ENCODE measurements around the gene MPZL1. TPM values are rescaled to one million over a fixed set of nuclear protein-coding genes. Genes with fewer than 3 reads are reported as not detected.

The MPZL1 gene
- total RNA-seq, 4 donors from 2014 or later: 37.1 to 52.3 (median 39.9) TPM

- H3K27ac ChIP-seq: no peak overlapping the region
- H3K4me1 ChIP-seq: no peaks in the 10 kb centered on the region
- no peak overlapping the region for H3K4me3 ChIP-seq
- 76% methylated on average over 2 of the region's 2 CpGs for WGBS
- no peaks in the 10 kb centered on the region for H3K9me3 ChIP-seq
- no peaks in the 10 kb centered on the region for H3K27me3 ChIP-seq
- no peak for DNase-seq (ENCODE audit: low spot score in 2 of 2)
- no peaks in the 10 kb centered on the region for H3K36me3 ChIP-seq
- no peak for TF ChIP-seq POLR2AphosphoS5 (IDR thresholded peaks at IDR 0.05)
- no peak for TF ChIP-seq CTCF (IDR thresholded peaks at IDR 0.05)
- no peak for TF ChIP-seq EP300 (IDR thresholded peaks at IDR 0.05)
These were observed 115.5 kb downstream of the MPZL1 start for GRCh38 chr1:167837326-167837725.

GRCh38 chr1:167839009-167839408 lies 117.2 kb downstream of the MPZL1 start:
- no peaks in the 10 kb centered on the region for H3K27me3 ChIP-seq
- H3K4me3 ChIP-seq: no peak overlapping the region
- TF ChIP-seq CTCF (IDR thresholded peaks at IDR 0.05): no peak
- TF ChIP-seq POLR2A (IDR thresholded peaks at IDR 0.05): no peak
- no peak for TF ChIP-seq EP300 (IDR thresholded peaks at IDR 0.05)
- no peak for TF ChIP-seq POLR2AphosphoS5 (IDR thresholded peaks at IDR 0.05)
- H3K4me1 ChIP-seq: no peaks in the 10 kb centered on the region
- H3K36me3 ChIP-seq: no peaks in the 10 kb centered on the region
- H3K9me3 ChIP-seq: no peaks in the 10 kb centered on the region
- WGBS: 79% methylated on average over 2 of the region's 2 CpGs
- H3K27ac ChIP-seq: no peak overlapping the region
- no peak for DNase-seq (ENCODE audit: low spot score in 2 of 2)

Other genes with a start within 250 kb of the MPZL1 start
- gene CD247, start 203.5 kb upstream of the MPZL1 start, total RNA-seq: under 1 TPM in 2 of 4 donors, not detected in 2; 0.30 to 0.76 TPM
- gene CREG1, start 168.2 kb upstream of the MPZL1 start, total RNA-seq: 100 to 1,000 TPM in 3 of 4 donors, 10 to 100 TPM in 1; 82.2 to 349 (median 188) TPM
- 1 to 10 TPM in 3 of 4 donors, under 1 TPM in 1; 0.34 to 3.5 (median 2.0) TPM for gene RCSD1, start 91.8 kb upstream of the MPZL1 start, total RNA-seq
- not detected for gene ADCY10, start 192.2 kb downstream of the MPZL1 start, total RNA-seq
- gene DCAF6, start 214.7 kb downstream of the MPZL1 start, total RNA-seq: 10 to 100 TPM; 38.2 to 90.3 (median 54.8) TPM
- gene MPC2, start 215.1 kb downstream of the MPZL1 start, total RNA-seq: 10 to 100 TPM; 16.5 to 47.3 (median 34.4) TPM